ENCODE results near the gene NPHP3. TPM values are rescaled to one million over a fixed set of nuclear protein-coding genes. Genes with fewer than 3 reads are reported as not detected.
"Not testable (repeated sequence)": the region's sequence is repeated elsewhere in the genome, so short reads cannot be mapped to it uniquely, and the experiment has no call there.

The NPHP3 gene
- total RNA-seq, 1 donor from 2014 or later, result 32.0 TPM

DNA sequence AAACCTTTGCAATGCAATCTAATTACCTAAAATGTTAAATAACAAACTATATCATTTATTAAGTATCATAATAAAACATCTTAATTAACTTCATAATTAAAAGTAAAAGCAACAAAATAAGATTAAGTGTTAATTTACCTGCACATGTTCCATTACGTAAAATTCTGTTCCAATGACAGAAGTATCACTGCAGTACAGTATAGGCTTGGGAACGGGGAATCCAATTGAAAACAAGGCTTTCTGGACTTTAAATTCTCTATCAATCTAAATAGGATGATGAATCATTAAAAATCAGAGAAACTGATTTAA, 79.7 kb downstream of the NPHP3 start:
- DNase-seq (ENCODE audit: low read depth), result no peak
- no peak for FAIRE-seq
- Histone ChIP-seq H3K9me3 (ENCODE audit: insufficient read depth, low read depth, low read length) (no peaks in the 10 kb centered on the region), H4K20me1 (ENCODE audit: insufficient read depth, low read length) (no peaks in the 10 kb centered on the region), H3K4me3 (ENCODE audit: insufficient read depth, low read depth, low read length) (no peak overlapping the region), H3K9ac (ENCODE audit: low read length) (no peak overlapping the region), H3K27me3 (ENCODE audit: insufficient read depth, low read length) (no peaks in the 10 kb centered on the region), H3K4me2 (ENCODE audit: low read length) (no peak overlapping the region), H3K79me2 (ENCODE audit: insufficient read depth, low read length) (no peaks in the 10 kb centered on the region), H3K36me3 (ENCODE audit: insufficient read depth, low read length) (no peaks in the 10 kb centered on the region), H3K4me1 (ENCODE audit: insufficient read depth, low read length) (peaks cover 6% of the 10 kb centered on the region), H2AFZ (ENCODE audit: low read depth, low read length) (no peak overlapping the region), H3K27ac (ENCODE audit: low read depth, low read length) (no peak overlapping the region)
- peaks cover 2% of the 10 kb centered on the region for H3K4me1 Mint-ChIP-seq (ENCODE audit: low read depth, unreplicated experiment)
- H3K4me3 Mint-ChIP-seq (ENCODE audit: unreplicated experiment), result no peak overlapping the region
- H3K27ac Mint-ChIP-seq (ENCODE audit: unreplicated experiment), result no peak overlapping the region
- no peaks in the 10 kb centered on the region for H3K9me3 Mint-ChIP-seq (ENCODE audit: unreplicated experiment)
- TF ChIP-seq EZH2 (IDR thresholded peaks at IDR 0.05; ENCODE audit: insufficient read depth, low read length) (no peak), CTCF (IDR thresholded peaks at IDR 0.05; ENCODE audit: insufficient read depth, low read depth, low read length) (no peak)
- H3K27me3 Mint-ChIP-seq (ENCODE audit: low read depth, unreplicated experiment), result no peaks in the 10 kb centered on the region
- no peaks in the 10 kb centered on the region for H3K36me3 Mint-ChIP-seq (ENCODE audit: low read depth, unreplicated experiment)

DNA sequence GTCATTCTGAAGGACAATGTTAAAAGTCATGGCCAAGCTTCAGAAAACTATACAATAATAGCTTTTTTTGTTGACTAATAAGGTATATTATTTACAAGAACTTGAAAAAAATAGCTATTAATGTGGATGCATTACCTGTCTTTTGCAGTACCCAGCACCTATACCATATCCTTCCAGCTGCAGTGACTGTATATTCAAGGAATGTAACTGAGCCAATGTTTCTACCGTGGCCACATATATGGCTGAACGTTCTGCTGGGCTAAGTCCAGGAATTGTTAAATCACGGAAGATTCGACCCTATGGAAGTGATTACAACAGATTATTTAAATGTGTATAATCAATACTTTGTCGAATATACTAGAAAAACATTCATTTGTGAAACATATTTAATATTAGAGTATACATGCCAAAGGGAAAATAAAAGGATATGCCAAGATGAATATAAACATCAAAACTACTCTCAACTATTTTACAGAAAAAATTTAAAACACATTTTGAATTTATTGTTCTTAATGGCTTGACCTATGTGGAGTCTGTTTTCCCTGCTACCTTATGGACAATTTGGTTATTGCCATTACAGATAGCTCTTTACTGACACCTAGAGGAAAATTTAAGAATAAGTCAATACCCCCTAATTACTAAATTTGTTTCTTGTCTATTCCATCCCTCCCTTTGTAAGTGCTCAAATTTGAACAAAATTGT, 80.2 kb downstream of the NPHP3 start:
- peak; percentile 60 for TF ChIP-seq CTCF (IDR thresholded peaks at IDR 0.05; ENCODE audit: insufficient read depth, low read depth, low read length)
- TF ChIP-seq EZH2 (IDR thresholded peaks at IDR 0.05; ENCODE audit: insufficient read depth, low read length), result no peak
- Mint-ChIP-seq H3K36me3 (ENCODE audit: low read depth, unreplicated experiment) (no peaks in the 10 kb centered on the region), H3K4me1 (ENCODE audit: low read depth, unreplicated experiment) (peaks cover 4% of the 10 kb centered on the region), H3K4me3 (ENCODE audit: unreplicated experiment) (no peak overlapping the region), H3K27me3 (ENCODE audit: low read depth, unreplicated experiment) (no peaks in the 10 kb centered on the region), H3K9me3 (ENCODE audit: unreplicated experiment) (no peaks in the 10 kb centered on the region), H3K27ac (ENCODE audit: unreplicated experiment) (no peak overlapping the region)
- no peaks in the 10 kb centered on the region for H3K79me2 ChIP-seq (ENCODE audit: insufficient read depth, low read length)
- no peak overlapping the region for H3K4me2 ChIP-seq (ENCODE audit: low read length)
- no peak overlapping the region for H3K9ac ChIP-seq (ENCODE audit: low read length)
- peaks cover 6% of the 10 kb centered on the region for H3K4me1 ChIP-seq (ENCODE audit: insufficient read depth, low read length)
- FAIRE-seq (peak; percentile 67), DNase-seq (ENCODE audit: low read depth) (no peak)
- H4K20me1 ChIP-seq (ENCODE audit: insufficient read depth, low read length), result no peaks in the 10 kb centered on the region
- no peaks in the 10 kb centered on the region for H3K36me3 ChIP-seq (ENCODE audit: insufficient read depth, low read length)
- H3K4me3 ChIP-seq (ENCODE audit: insufficient read depth, low read depth, low read length), result no peak overlapping the region
- H2AFZ ChIP-seq (ENCODE audit: low read depth, low read length), result no peak overlapping the region
- no peaks in the 10 kb centered on the region for H3K9me3 ChIP-seq (ENCODE audit: insufficient read depth, low read depth, low read length)
- no peak overlapping the region for H3K27ac ChIP-seq (ENCODE audit: low read depth, low read length)
- H3K27me3 ChIP-seq (ENCODE audit: insufficient read depth, low read length), result no peaks in the 10 kb centered on the region

- not testable (repeated sequence) for H3K27me3 Mint-ChIP-seq (ENCODE audit: low read depth, unreplicated experiment); H3K4me1 Mint-ChIP-seq (ENCODE audit: low read depth, unreplicated experiment)
These were observed 80.8 kb downstream of the NPHP3 start for GRCh38 chr3:132641427-132641826.

More at GRCh38 chr3:132641427-132641826, 80.8 kb downstream of the NPHP3 start:
- H3K27me3 ChIP-seq (ENCODE audit: insufficient read depth, low read length); H3K4me3 Mint-ChIP-seq (ENCODE audit: unreplicated experiment); H3K36me3 Mint-ChIP-seq (ENCODE audit: low read depth, unreplicated experiment); H3K9me3 Mint-ChIP-seq (ENCODE audit: unreplicated experiment); H2AFZ ChIP-seq (ENCODE audit: low read depth, low read length); H4K20me1 ChIP-seq (ENCODE audit: insufficient read depth, low read length); H3K4me3 ChIP-seq (ENCODE audit: insufficient read depth, low read depth, low read length); FAIRE-seq; H3K9ac ChIP-seq (ENCODE audit: low read length); DNase-seq (ENCODE audit: low read depth); H3K4me2 ChIP-seq (ENCODE audit: low read length); H3K27ac ChIP-seq (ENCODE audit: low read depth, low read length); H3K27ac Mint-ChIP-seq (ENCODE audit: unreplicated experiment); H3K36me3 ChIP-seq (ENCODE audit: insufficient read depth, low read length); H3K9me3 ChIP-seq (ENCODE audit: insufficient read depth, low read depth, low read length); H3K79me2 ChIP-seq (ENCODE audit: insufficient read depth, low read length); H3K4me1 ChIP-seq (ENCODE audit: insufficient read depth, low read length): not testable (repeated sequence)

All from astrocyte (in vitro differentiated cells and primary cell).